Measurements from ENCODE around the gene GRB2. TPM values are rescaled to one million over a fixed set of nuclear protein-coding genes. Genes with fewer than 3 reads are reported as not detected.
A peak's percentile ranks its signal among the peaks of the same experiment; 100 is the strongest.

The GRB2 gene
- total RNA-seq, 1 donor from 2014 or later, result 121 TPM

- no peaks in the 10 kb centered on the region for H3K36me3 ChIP-seq (ENCODE audit: control insufficient read depth, insufficient read depth, low read length)
- TF ChIP-seq CTCF (IDR thresholded peaks at IDR 0.05; ENCODE audit: insufficient read depth, low read length, poor library complexity, severe bottlenecking), result no peak
- peak overlapping the region; percentile 75 for H3K4me3 ChIP-seq (ENCODE audit: low read depth, low read length)
- DNase-seq (ENCODE audit: low read depth), result no peak
- no peaks in the 10 kb centered on the region for H3K27me3 ChIP-seq (ENCODE audit: control insufficient read depth, insufficient read depth, low read length)
These were observed 11.1 kb downstream of the GRB2 start for GRCh38 chr17:75394332-75394918.

GRCh38 chr17:75393523-75394331 lies 11.8 kb downstream of the GRB2 start:
- peak overlapping the region; percentile 75 for H3K4me3 ChIP-seq (ENCODE audit: low read depth, low read length)
- TF ChIP-seq CTCF (IDR thresholded peaks at IDR 0.05; ENCODE audit: insufficient read depth, low read length, poor library complexity, severe bottlenecking), result no peak
- no peaks in the 10 kb centered on the region for H3K27me3 ChIP-seq (ENCODE audit: control insufficient read depth, insufficient read depth, low read length)
- DNase-seq (ENCODE audit: low read depth), result peak; percentile 93
- H3K36me3 ChIP-seq (ENCODE audit: control insufficient read depth, insufficient read depth, low read length), result no peaks in the 10 kb centered on the region

GRCh38 chr17:75392559-75392958 lies 12.9 kb downstream of the GRB2 start:
- no peak for TF ChIP-seq CTCF (IDR thresholded peaks at IDR 0.05; ENCODE audit: insufficient read depth, low read length, poor library complexity, severe bottlenecking)
- Histone ChIP-seq H3K4me3 (ENCODE audit: low read depth, low read length) (peak overlapping the region; percentile 1), H3K36me3 (ENCODE audit: control insufficient read depth, insufficient read depth, low read length) (no peaks in the 10 kb centered on the region), H3K27me3 (ENCODE audit: control insufficient read depth, insufficient read depth, low read length) (no peaks in the 10 kb centered on the region)
- DNase-seq (ENCODE audit: low read depth), result no peak

GRCh38 chr17:75390982-75391381 lies 14.5 kb downstream of the GRB2 start:
- Histone ChIP-seq H3K27me3 (ENCODE audit: control insufficient read depth, insufficient read depth, low read length) (no peaks in the 10 kb centered on the region), H3K4me3 (ENCODE audit: low read depth, low read length) (no peak overlapping the region), H3K36me3 (ENCODE audit: control insufficient read depth, insufficient read depth, low read length) (no peaks in the 10 kb centered on the region)
- TF ChIP-seq CTCF (IDR thresholded peaks at IDR 0.05; ENCODE audit: insufficient read depth, low read length, poor library complexity, severe bottlenecking), result no peak
- DNase-seq (ENCODE audit: low read depth), result no peak

- no peak for DNase-seq (ENCODE audit: low read depth)
- no peak for TF ChIP-seq CTCF (IDR thresholded peaks at IDR 0.05; ENCODE audit: insufficient read depth, low read length, poor library complexity, severe bottlenecking)
These were observed 16.9 kb downstream of the GRB2 start for GRCh38 chr17:75388476-75389030.

More at GRCh38 chr17:75388476-75389030, 16.9 kb downstream of the GRB2 start:
- H3K27me3 ChIP-seq (ENCODE audit: control insufficient read depth, insufficient read depth, low read length), result no peaks in the 10 kb centered on the region
- no peak overlapping the region for H3K4me3 ChIP-seq (ENCODE audit: low read depth, low read length)
- no peaks in the 10 kb centered on the region for H3K36me3 ChIP-seq (ENCODE audit: control insufficient read depth, insufficient read depth, low read length)

Measured in kidney epithelial cell (primary cell).